Measurements from ENCODE around the gene ZNF112. TPM values are rescaled to one million over a fixed set of nuclear protein-coding genes. Genes with fewer than 3 reads are reported as not detected.

ZNF112 gene
- total and polyA plus RNA-seq, 4 experiments from 2014 or later = 0.25 to 0.32 TPM; not detected in 2

- Mint-ChIP-seq H3K4me1 (peaks cover 8 to 25% (median 14%) of the 10 kb centered on the region in 4 donors), H3K9me3 (peaks cover 0 to 33% (median 19%) of the 10 kb centered on the region in 8 donors), H3K27me3 (peaks cover 4 to 7% of the 10 kb centered on the region in 2 donors), H3K27ac (no peak overlapping the region), H3K36me3 (peaks cover 0 to 17% of the 10 kb centered on the region in 2 donors), H3K4me3 (no peak overlapping the region)
- Histone ChIP-seq H3K27ac (ENCODE audit: low read depth, low read length) (no peak overlapping the region), H3K9me3 (ENCODE audit: control insufficient read depth in 1 of 2, low read length in 2 of 2) (no peaks in the 10 kb centered on the region), H3K36me3 (ENCODE audit: insufficient read depth, low read length) (no peaks in the 10 kb centered on the region), H3K27me3 (ENCODE audit: insufficient read depth, low read length) (no peaks in the 10 kb centered on the region), H3K4me3 (ENCODE audit: low read length in 2 of 2) (no peak overlapping the region), H3K4me1 (ENCODE audit: insufficient read depth, low read length) (peaks cover 13% of the 10 kb centered on the region)
- POLR2A ChIA-PET (ENCODE audit: partially characterized antibody) = no interaction called here
- intact Hi-C loops (cut with micrococcal nuclease) = loop anchor here (10.0 kb wide), 1 partner anchor 283 kb away; the partner anchor contains the start of gene ZNF222
- CTCF ChIA-PET (ENCODE audit: partially characterized antibody) = no interaction called here
- no peak for DNase-seq
Observed at GRCh38 chr19:44308011-44308410, 48.5 kb downstream of the ZNF112 start.

GRCh38 chr19:44306283-44306682 lies 50.2 kb downstream of the ZNF112 start:
- Histone ChIP-seq H3K4me3 (ENCODE audit: low read length in 2 of 2) (no peak overlapping the region), H3K27me3 (ENCODE audit: insufficient read depth, low read length) (no peaks in the 10 kb centered on the region), H3K9me3 (ENCODE audit: control insufficient read depth in 1 of 2, low read length in 2 of 2) (no peaks in the 10 kb centered on the region), H3K4me1 (ENCODE audit: insufficient read depth, low read length) (peaks cover 13% of the 10 kb centered on the region), H3K27ac (ENCODE audit: low read depth, low read length) (no peak overlapping the region), H3K36me3 (ENCODE audit: insufficient read depth, low read length) (no peaks in the 10 kb centered on the region)
- intact Hi-C loops (cut with micrococcal nuclease) = loop anchor here (10.0 kb wide), 1 partner anchor 281 kb away; the partner anchor contains the start of gene ZNF222
- peaks cover 8 to 25% (median 15%) of the 10 kb centered on the region in 4 donors for H3K4me1 Mint-ChIP-seq
- no peak for DNase-seq
- CTCF ChIA-PET (ENCODE audit: partially characterized antibody) = no interaction called here
- peak overlapping the region in 2 of 8 donors; percentile 42 to 91 for H3K4me3 Mint-ChIP-seq
- no peak overlapping the region for H3K27ac Mint-ChIP-seq
- peaks cover 11 to 25% of the 10 kb centered on the region in 2 donors for H3K36me3 Mint-ChIP-seq
- peaks cover 2 to 5% of the 10 kb centered on the region in 2 donors for H3K27me3 Mint-ChIP-seq
- H3K9me3 Mint-ChIP-seq = peaks cover 0 to 30% (median 17%) of the 10 kb centered on the region in 8 donors
- POLR2A ChIA-PET (ENCODE audit: partially characterized antibody) = no interaction called here

- Mint-ChIP-seq H3K27ac (peak overlapping the region in 1 of 7 donors; percentile 63), H3K27me3 (peaks cover 2 to 5% of the 10 kb centered on the region in 2 donors), H3K9me3 (peaks cover 0 to 30% (median 16%) of the 10 kb centered on the region in 8 donors), H3K4me3 (peak overlapping the region; percentile 89 to 95 (median 93)), H3K4me1 (peaks cover 8 to 25% (median 15%) of the 10 kb centered on the region in 4 donors), H3K36me3 (peaks cover 19 to 32% of the 10 kb centered on the region in 2 donors)
- H3K4me3 ChIP-seq (ENCODE audit: low read length in 2 of 2) = peak overlapping the region; percentile 1 to 85
- intact Hi-C loops (cut with micrococcal nuclease) = loop anchor here (1.0 to 10.0 kb wide), 3 partner anchors 93 to 281 kb away; partner anchors contain the start of genes ZNF222, ZNF226 and ZNF227
- H3K4me1 ChIP-seq (ENCODE audit: insufficient read depth, low read length) = peaks cover 13% of the 10 kb centered on the region
- H3K27me3 ChIP-seq (ENCODE audit: insufficient read depth, low read length) = no peaks in the 10 kb centered on the region
- no peak for DNase-seq
- H3K9me3 ChIP-seq (ENCODE audit: control insufficient read depth in 1 of 2, low read length in 2 of 2) = no peaks in the 10 kb centered on the region
- CTCF ChIA-PET (ENCODE audit: partially characterized antibody) = interaction anchor here (0.6 to 1.3 kb wide), 2 partner anchors 210 to 996 kb away, joined by 3 to 4 read pairs; no protein-coding TSS in a partner anchor
- H3K36me3 ChIP-seq (ENCODE audit: insufficient read depth, low read length) = no peaks in the 10 kb centered on the region
- H3K27ac ChIP-seq (ENCODE audit: low read depth, low read length) = no peak overlapping the region
- POLR2A ChIA-PET (ENCODE audit: partially characterized antibody) = interaction anchor here (1.1 to 2.7 kb wide), 6 partner anchors 93 to 304 kb away, joined by 3 to 13 read pairs (median 4); partner anchors contain the start of genes ZNF180, ZNF226, ZNF227 and ZNF234
Observed at GRCh38 chr19:44305457-44305856, 51.0 kb downstream of the ZNF112 start.

GRCh38 chr19:44304659-44305193 lies 51.8 kb downstream of the ZNF112 start, which contains the start of gene ZNF235:
Gene ZNF235, minus strand, starts transcription at chr19:44305025. Its CDS starts 1,621 bp downstream, at chr19:44303404.
- Histone ChIP-seq H3K4me3 (ENCODE audit: low read length in 2 of 2) (peak within 1 kb of the TSS; percentile 74 to 85), H3K4me1 (ENCODE audit: insufficient read depth, low read length) (peaks cover 13% of the 10 kb centered on the region), H3K27ac (ENCODE audit: low read depth, low read length) (peak within 1 kb of the TSS; percentile 48), H3K27me3 (ENCODE audit: insufficient read depth, low read length) (no peaks in the 10 kb centered on the region), H3K36me3 (ENCODE audit: insufficient read depth, low read length) (peaks cover 5% of the 10 kb centered on the region), H3K9me3 (ENCODE audit: control insufficient read depth in 1 of 2, low read length in 2 of 2) (no peaks in the 10 kb centered on the region)
- intact Hi-C loops (cut with micrococcal nuclease) = loop anchor here (1.0 to 10.0 kb wide), 4 partner anchors 92 to 280 kb away; partner anchors contain the start of genes ZNF222, ZNF225, ZNF226 and ZNF227
- Mint-ChIP-seq H3K36me3 (peaks cover 26 to 39% of the 10 kb centered on the region in 2 donors), H3K9me3 (peaks cover 0 to 28% (median 15%) of the 10 kb centered on the region in 8 donors), H3K4me1 (peaks cover 8 to 25% (median 15%) of the 10 kb centered on the region in 4 donors), H3K27ac (peak within 1 kb of the TSS; percentile 35 to 90 (median 77)), H3K27me3 (peaks cover 2 to 5% of the 10 kb centered on the region in 2 donors), H3K4me3 (peak within 1 kb of the TSS; percentile 89 to 95 (median 93))
- CTCF ChIA-PET (ENCODE audit: partially characterized antibody) = interaction anchor here (0.6 to 1.3 kb wide), 2 partner anchors 209 to 997 kb away, joined by 3 to 4 read pairs; no protein-coding TSS in a partner anchor
- peak; percentile 62 to 72 (median 66) for DNase-seq
- POLR2A ChIA-PET (ENCODE audit: partially characterized antibody) = interaction anchor here (0.6 to 2.7 kb wide), 7 partner anchors 92 to 303 kb away, joined by 3 to 13 read pairs (median 4); partner anchors contain the start of genes ZNF180, ZNF226, ZNF227 and ZNF234

GRCh38 chr19:44303976-44304568 lies 52.4 kb downstream of the ZNF112 start:
- H3K27ac ChIP-seq (ENCODE audit: low read depth, low read length) = peak overlapping the region; percentile 48
- H3K4me1 Mint-ChIP-seq = peaks cover 8 to 25% (median 15%) of the 10 kb centered on the region in 4 donors
- no peaks in the 10 kb centered on the region for H3K27me3 ChIP-seq (ENCODE audit: insufficient read depth, low read length)
- peaks cover 2 to 5% of the 10 kb centered on the region in 2 donors for H3K27me3 Mint-ChIP-seq
- peaks cover 0 to 25% (median 15%) of the 10 kb centered on the region in 8 donors for H3K9me3 Mint-ChIP-seq
- intact Hi-C loops (cut with micrococcal nuclease) = loop anchor here (1.0 to 10.0 kb wide), 3 partner anchors 91 to 279 kb away; partner anchors contain the start of genes ZNF222, ZNF225 and ZNF227
- H3K27ac Mint-ChIP-seq = peak overlapping the region in 6 of 7 donors; percentile 58 to 90 (median 75)
- H3K36me3 Mint-ChIP-seq = peaks cover 33 to 45% of the 10 kb centered on the region in 2 donors
- ChIA-PET POLR2A (ENCODE audit: partially characterized antibody) (interaction anchor here (0.6 to 2.7 kb wide), 4 partner anchors 91 to 162 kb away, joined by 3 to 13 read pairs (median 8); partner anchors contain the start of genes ZNF226, ZNF227 and ZNF234), CTCF (ENCODE audit: partially characterized antibody) (interaction anchor here (1.3 kb wide), 1 partner anchor 209 kb away, joined by 3 read pairs; no protein-coding TSS in a partner anchor)
- H3K4me1 ChIP-seq (ENCODE audit: insufficient read depth, low read length) = peaks cover 13% of the 10 kb centered on the region
- peak overlapping the region; percentile 74 to 85 for H3K4me3 ChIP-seq (ENCODE audit: low read length in 2 of 2)
- H3K9me3 ChIP-seq (ENCODE audit: control insufficient read depth in 1 of 2, low read length in 2 of 2) = no peaks in the 10 kb centered on the region
- peak overlapping the region; percentile 89 to 95 (median 93) for H3K4me3 Mint-ChIP-seq
- H3K36me3 ChIP-seq (ENCODE audit: insufficient read depth, low read length) = peaks cover 12% of the 10 kb centered on the region
- peak in 1 of 5 donors; percentile 34 for DNase-seq

- CTCF ChIA-PET (ENCODE audit: partially characterized antibody) = no interaction called here
- Mint-ChIP-seq H3K27me3 (peaks cover 0 to 2% of the 10 kb centered on the region in 2 donors), H3K36me3 (peaks cover 40 to 52% of the 10 kb centered on the region in 2 donors), H3K4me3 (peak overlapping the region in 5 of 8 donors; percentile 21 to 94 (median 36)), H3K9me3 (peaks cover 0 to 24% (median 12%) of the 10 kb centered on the region in 8 donors), H3K4me1 (peaks cover 8 to 25% (median 15%) of the 10 kb centered on the region in 4 donors), H3K27ac (no peak overlapping the region)
- H3K4me3 ChIP-seq (ENCODE audit: low read length in 2 of 2) = no peak overlapping the region
- peaks cover 13% of the 10 kb centered on the region for H3K4me1 ChIP-seq (ENCODE audit: insufficient read depth, low read length)
- H3K27ac ChIP-seq (ENCODE audit: low read depth, low read length) = no peak overlapping the region
- H3K36me3 ChIP-seq (ENCODE audit: insufficient read depth, low read length) = peaks cover 19% of the 10 kb centered on the region
- no peaks in the 10 kb centered on the region for H3K9me3 ChIP-seq (ENCODE audit: control insufficient read depth in 1 of 2, low read length in 2 of 2)
- intact Hi-C loops (cut with micrococcal nuclease) = loop anchor here (10.0 kb wide), 1 partner anchor 279 kb away; the partner anchor contains the start of gene ZNF222
- no peak for DNase-seq
- POLR2A ChIA-PET (ENCODE audit: partially characterized antibody) = interaction anchor here (2.3 to 2.7 kb wide), 2 partner anchors 91 to 139 kb away, joined by 11 to 13 read pairs; partner anchors contain the start of genes ZNF226 and ZNF227
- H3K27me3 ChIP-seq (ENCODE audit: insufficient read depth, low read length) = no peaks in the 10 kb centered on the region
Observed at GRCh38 chr19:44303320-44303719, 53.2 kb downstream of the ZNF112 start.
